A549 (cell line): ENCODE data around the gene PKD1. TPM values are rescaled to one million over a fixed set of nuclear protein-coding genes. Genes with fewer than 3 reads are reported as not detected.

Experiments used
- CBX2 ChIP-seq: fragments of 200-600 bp; sonication (generic); IDR thresholded peaks from 2 replicates; pipeline ENCODE4 v1.6.1; 2016; ENCODE audit warnings: low read depth, mild to moderate bottlenecking, borderline replicate concordance
- CBX8 ChIP-seq: fragments of 200-600 bp; sonication (generic); IDR thresholded peaks from 2 replicates; pipeline ENCODE4 v1.6.1; 2016
- CEBPB ChIP-seq, 2 experiments: fragments of >200 bp in 1 of 2; sonication (Bioruptor Twin) in 1 of 2; formaldehyde crosslinking in 1 of 2; IDR thresholded peaks; 2 replicates each; pipeline ENCODE4 v1.6.1; 2012 to 2016
- CHD2 ChIP-seq: fragments of 150-350 bp; IDR thresholded peaks from 2 replicates; pipeline ENCODE4 v1.6.1; 2014; ENCODE audit warnings: low read length; ENCODE audit not compliant: partially characterized antibody
- CHD4 ChIP-seq: fragments of 200-600 bp; sonication (generic); IDR thresholded peaks from 2 replicates; pipeline ENCODE4 v1.6.1; 2016; ENCODE audit warnings: antibody characterized with exemption, mild to moderate bottlenecking, borderline replicate concordance
- EHF ChIP-seq: fragments of 250-450 bp; sonication (Bioruptor Pico); IDR thresholded peaks from 2 replicates; pipeline ENCODE4 v1.5.0; 2020; ENCODE audit warnings: mild to moderate bottlenecking
- EHMT2 ChIP-seq: fragments of 200-600 bp; sonication (generic); IDR thresholded peaks from 2 replicates; pipeline ENCODE4 v1.6.1; 2016; ENCODE audit warnings: antibody characterized with exemption, low read depth, mild to moderate bottlenecking, moderate library complexity
- EP300 ChIP-seq, 2 experiments: fragments of >200 bp; sonication (Bioruptor Twin); formaldehyde crosslinking; IDR thresholded peaks; 2 replicates in 1 of 2; 3 replicates in 1 of 2; pipeline ENCODE4 v1.6.1; 2016 to 2017
- FOSB ChIP-seq: fragments of 250-450 bp; sonication (Bioruptor Pico); IDR thresholded peaks from 2 replicates; pipeline ENCODE4 v1.5.0; 2020; ENCODE audit warnings: mild to moderate bottlenecking, moderate library complexity
- FOXS1 ChIP-seq: fragments of 250-450 bp; sonication (Bioruptor Pico); IDR thresholded peaks from 2 replicates; pipeline ENCODE4 v1.5.0; 2020; ENCODE audit warnings: mild to moderate bottlenecking, moderate library complexity
- GATA3 ChIP-seq: IDR thresholded peaks from 2 replicates; pipeline ENCODE4 v1.6.1; 2012; ENCODE audit warnings: borderline replicate concordance
- HES2 ChIP-seq: fragments of >200 bp; sonication (Bioruptor Twin); formaldehyde crosslinking; IDR thresholded peaks from 2 replicates; pipeline ENCODE4 v1.6.1; 2016
- HEYL ChIP-seq: fragments of 250-450 bp; sonication (Bioruptor Pico); IDR thresholded peaks from 2 replicates; pipeline ENCODE4 v1.8.0; 2021; ENCODE audit warnings: mild to moderate bottlenecking, moderate library complexity
- HOXB13 ChIP-seq: fragments of 250-450 bp; sonication (Bioruptor Pico); IDR thresholded peaks from 2 replicates; pipeline ENCODE4 v1.5.0; 2020; ENCODE audit warnings: low read depth, mild to moderate bottlenecking, moderate library complexity
- HOXB5 ChIP-seq: fragments of 250-450 bp; sonication (Bioruptor Pico); IDR thresholded peaks from 2 replicates; pipeline ENCODE4 v1.5.0; 2020; ENCODE audit warnings: mild to moderate bottlenecking, moderate library complexity
- JUN ChIP-seq, 2 experiments: fragments of >200 bp; sonication (Bioruptor Twin); formaldehyde crosslinking; IDR thresholded peaks; 2 replicates in 1 of 2; 3 replicates in 1 of 2; pipeline ENCODE4 v1.6.1; 2016 to 2017
- JUNB ChIP-seq: fragments of >200 bp; sonication (Bioruptor Twin); formaldehyde crosslinking; IDR thresholded peaks from 2 replicates; pipeline ENCODE4 v1.6.1; 2016
- KDM5A ChIP-seq: fragments of 200-600 bp; sonication (generic); IDR thresholded peaks from 2 replicates; pipeline ENCODE4 v1.6.1; 2016; ENCODE audit warnings: antibody characterized with exemption, mild to moderate bottlenecking
- NPAS2 ChIP-seq: fragments of 250-450 bp; sonication (Bioruptor Pico); IDR thresholded peaks from 2 replicates; pipeline ENCODE4 v1.8.0; 2022; ENCODE audit warnings: mild to moderate bottlenecking, moderate library complexity, borderline replicate concordance
- PHF8 ChIP-seq: fragments of 200-600 bp; sonication (generic); IDR thresholded peaks from 2 replicates; pipeline ENCODE4 v1.6.1; 2016; ENCODE audit warnings: low read depth, mild to moderate bottlenecking, antibody characterized with exemption, moderate library complexity, borderline replicate concordance
- RAD21 ChIP-seq, 2 experiments: fragments of >200 bp in 1 of 2; sonication (Bioruptor Twin) in 1 of 2; formaldehyde crosslinking in 1 of 2; IDR thresholded peaks in 1 of 2; conservative IDR thresholded peaks in 1 of 2; 2 replicates in 1 of 2; 3 replicates in 1 of 2; pipeline ENCODE4 v1.6.1; 2012 to 2018; ENCODE audit warnings: inconsistent platforms in 1 of 2
- REST ChIP-seq: fragments of 200-600 bp; sonication (generic); IDR thresholded peaks from 2 replicates; pipeline ENCODE4 v1.6.1; 2016; ENCODE audit warnings: antibody characterized with exemption, mild to moderate bottlenecking, moderate library complexity
- SMC3 ChIP-seq: fragments of >200 bp; sonication (Bioruptor Twin); formaldehyde crosslinking; IDR thresholded peaks from 3 replicates; pipeline ENCODE4 v1.6.1; 2018; ENCODE audit warnings: inconsistent platforms
- SREBF2 ChIP-seq: fragments of 450-650 bp; IDR thresholded peaks from 2 replicates; pipeline ENCODE4 v1.6.1; 2014; ENCODE audit warnings: mild to moderate bottlenecking, moderate library complexity
- TFCP2L1 ChIP-seq: fragments of 250-450 bp; sonication (Bioruptor Pico); IDR thresholded peaks from 2 replicates; pipeline ENCODE4 v1.5.0; 2021; ENCODE audit warnings: mild to moderate bottlenecking
- TP53 ChIP-seq: fragments of 250-450 bp; sonication (Bioruptor Pico); IDR thresholded peaks from 2 replicates; pipeline ENCODE4 v1.5.0; 2021; ENCODE audit warnings: mild to moderate bottlenecking, moderate library complexity
- ZNF302 ChIP-seq: fragments of 250-450 bp; sonication (Bioruptor Pico); IDR thresholded peaks from 2 replicates; pipeline ENCODE4 v1.9.0; 2021; ENCODE audit warnings: inconsistent platforms, mild to moderate bottlenecking, moderate library complexity
- ZSCAN20 ChIP-seq: fragments of 250-450 bp; sonication (Bioruptor Pico); IDR thresholded peaks from 2 replicates; pipeline ENCODE4 v1.8.0; 2022; ENCODE audit warnings: mild to moderate bottlenecking, moderate library complexity
- polyA plus RNA-seq, 4 experiments: library from polyadenylated mRNA; depleted of rRNA in 3 of 4; stranded (reverse); fragments of >200 nt; fragmentation: RNase III in 1 of 4; extraction: RNeasy Plus Mini Kit Qiagen cat#74134 plus additional on column Dnase treatment in 1 of 4; gene quantifications; 2 replicates in 3 of 4; 3 replicates in 1 of 4; pipeline ENCODE4 v1.2.3, GENCODE V29; 2011 to 2017
- TF ChIP-seq, protein P1 (sequence below): fragments of 250-450 bp; sonication (Bioruptor Pico); IDR thresholded peaks from 2 replicates; pipeline ENCODE4 v1.5.0; 2020; ENCODE audit warnings: low read depth, mild to moderate bottlenecking, moderate library complexity
- TF ChIP-seq, protein P2 (sequence below): IDR thresholded peaks from 2 replicates; pipeline ENCODE4 v1.6.1; 2012
- TF ChIP-seq, protein P3 (sequence below): IDR thresholded peaks from 2 replicates; pipeline ENCODE4 v1.6.1; 2012; ENCODE audit warnings: low read depth, borderline replicate concordance
- TF ChIP-seq, protein P4 (sequence below): fragments of 250-450 bp; sonication (Bioruptor Pico); IDR thresholded peaks from 2 replicates; pipeline ENCODE4 v1.5.0; 2021; ENCODE audit warnings: mild to moderate bottlenecking, moderate library complexity, borderline replicate concordance
- TF ChIP-seq, protein P5 (sequence below): fragments of 150-350 bp; IDR thresholded peaks from 2 replicates; pipeline ENCODE4 v1.6.1; 2014; ENCODE audit warnings: low read depth, mild to moderate bottlenecking, low read length

Gene PKD1
- polyA plus RNA-seq, 2 of the 4 experiments (the other 2 are of a cell fraction), result 11.5 to 39.2 TPM

- TF ChIP-seq SREBF2 (no peak), FOSB (no peak), HES2 (no peak), CBX2 (no peak), FOXS1 (no peak), NPAS2 (CRISPR knock-in tag) (no peak), HOXB5 (no peak; the same call in 1 of the 2 replicates), EP300 (IDR thresholded peaks at IDR 0.05) (no peak), EHF (no peak), CEBPB (IDR thresholded peaks at IDR 0.05) (no peak), TFCP2L1 (CRISPR knock-in tag) (no peak), CHD2 (no peak), JUNB (no peak), EHMT2 (no peak), TP53 (no peak), SMC3 (0 out of 3 replicates have a peak, but pooled peaks have one; percentile 17), HEYL (no peak), ZSCAN20 (CRISPR knock-in tag) (no peak), REST (no peak), CBX8 (no peak), JUN (IDR thresholded peaks at IDR 0.05) (peak in 1 of 2 experiments; percentile 82; a peak in 2 of 5 replicates), KDM5A (no peak; the same call in 1 of the 2 replicates), HOXB13 (CRISPR knock-in tag) (no peak), RAD21 (conservative IDR thresholded peaks at IDR 0.05 in 1 of 2, IDR thresholded peaks at IDR 0.05 in 1 of 2) (peak; percentile 10 to 15; a peak in 1 of 5 replicates), GATA3 (no peak), PHF8 (peak; percentile 49; the same call in 1 of the 2 replicates), CHD4 (no peak), ZNF302 (CRISPR knock-in tag) (no peak)
- TF ChIP-seq, protein P1, sequence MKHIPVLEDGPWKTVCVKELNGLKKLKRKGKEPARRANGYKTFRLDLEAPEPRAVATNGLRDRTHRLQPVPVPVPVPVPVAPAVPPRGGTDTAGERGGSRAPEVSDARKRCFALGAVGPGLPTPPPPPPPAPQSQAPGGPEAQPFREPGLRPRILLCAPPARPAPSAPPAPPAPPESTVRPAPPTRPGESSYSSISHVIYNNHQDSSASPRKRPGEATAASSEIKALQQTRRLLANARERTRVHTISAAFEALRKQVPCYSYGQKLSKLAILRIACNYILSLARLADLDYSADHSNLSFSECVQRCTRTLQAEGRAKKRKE (CRISPR knock-in tag), result no peak
- TF ChIP-seq, protein P2, sequence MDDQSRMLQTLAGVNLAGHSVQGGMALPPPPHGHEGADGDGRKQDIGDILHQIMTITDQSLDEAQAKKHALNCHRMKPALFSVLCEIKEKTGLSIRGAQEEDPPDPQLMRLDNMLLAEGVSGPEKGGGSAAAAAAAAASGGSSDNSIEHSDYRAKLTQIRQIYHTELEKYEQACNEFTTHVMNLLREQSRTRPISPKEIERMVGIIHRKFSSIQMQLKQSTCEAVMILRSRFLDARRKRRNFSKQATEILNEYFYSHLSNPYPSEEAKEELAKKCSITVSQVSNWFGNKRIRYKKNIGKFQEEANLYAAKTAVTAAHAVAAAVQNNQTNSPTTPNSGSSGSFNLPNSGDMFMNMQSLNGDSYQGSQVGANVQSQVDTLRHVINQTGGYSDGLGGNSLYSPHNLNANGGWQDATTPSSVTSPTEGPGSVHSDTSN, result no peak
- TF ChIP-seq, protein P3, sequence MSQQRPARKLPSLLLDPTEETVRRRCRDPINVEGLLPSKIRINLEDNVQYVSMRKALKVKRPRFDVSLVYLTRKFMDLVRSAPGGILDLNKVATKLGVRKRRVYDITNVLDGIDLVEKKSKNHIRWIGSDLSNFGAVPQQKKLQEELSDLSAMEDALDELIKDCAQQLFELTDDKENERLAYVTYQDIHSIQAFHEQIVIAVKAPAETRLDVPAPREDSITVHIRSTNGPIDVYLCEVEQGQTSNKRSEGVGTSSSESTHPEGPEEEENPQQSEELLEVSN, result peak; percentile 77; the same call in 1 of the 2 replicates
- TF ChIP-seq, protein P4, sequence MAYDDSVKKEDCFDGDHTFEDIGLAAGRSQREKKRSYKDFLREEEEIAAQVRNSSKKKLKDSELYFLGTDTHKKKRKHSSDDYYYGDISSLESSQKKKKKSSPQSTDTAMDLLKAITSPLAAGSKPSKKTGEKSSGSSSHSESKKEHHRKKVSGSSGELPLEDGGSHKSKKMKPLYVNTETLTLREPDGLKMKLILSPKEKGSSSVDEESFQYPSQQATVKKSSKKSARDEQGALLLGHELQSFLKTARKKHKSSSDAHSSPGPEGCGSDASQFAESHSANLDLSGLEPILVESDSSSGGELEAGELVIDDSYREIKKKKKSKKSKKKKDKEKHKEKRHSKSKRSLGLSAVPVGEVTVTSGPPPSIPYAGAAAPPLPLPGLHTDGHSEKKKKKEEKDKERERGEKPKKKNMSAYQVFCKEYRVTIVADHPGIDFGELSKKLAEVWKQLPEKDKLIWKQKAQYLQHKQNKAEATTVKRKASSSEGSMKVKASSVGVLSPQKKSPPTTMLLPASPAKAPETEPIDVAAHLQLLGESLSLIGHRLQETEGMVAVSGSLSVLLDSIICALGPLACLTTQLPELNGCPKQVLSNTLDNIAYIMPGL (CRISPR knock-in tag), result no peak
- TF ChIP-seq, protein P5, sequence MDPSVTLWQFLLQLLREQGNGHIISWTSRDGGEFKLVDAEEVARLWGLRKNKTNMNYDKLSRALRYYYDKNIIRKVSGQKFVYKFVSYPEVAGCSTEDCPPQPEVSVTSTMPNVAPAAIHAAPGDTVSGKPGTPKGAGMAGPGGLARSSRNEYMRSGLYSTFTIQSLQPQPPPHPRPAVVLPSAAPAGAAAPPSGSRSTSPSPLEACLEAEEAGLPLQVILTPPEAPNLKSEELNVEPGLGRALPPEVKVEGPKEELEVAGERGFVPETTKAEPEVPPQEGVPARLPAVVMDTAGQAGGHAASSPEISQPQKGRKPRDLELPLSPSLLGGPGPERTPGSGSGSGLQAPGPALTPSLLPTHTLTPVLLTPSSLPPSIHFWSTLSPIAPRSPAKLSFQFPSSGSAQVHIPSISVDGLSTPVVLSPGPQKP, result 0 out of 2 replicates have a peak, but pooled peaks have one; percentile 11
Observed at GRCh38 chr16:2047330-2048115, 88.2 kb downstream of the PKD1 start, which contains the start of the genes NTHL1 and TSC2 (continued).
